Stomach (tissue), 9 donors: ENCODE data around the gene CRTC3. TPM values are rescaled to one million over a fixed set of nuclear protein-coding genes. Genes with fewer than 3 reads are reported as not detected.
A peak's percentile ranks its signal among the peaks of the same experiment; 100 is the strongest.

Experiments used
- DNase-seq, 2 donors: peaks; one replicate each; pipeline versions ENCODE4 v3.0.0 to v3.0.0-alpha.2; 2013 to 2019
- H3K27ac ChIP-seq, 5 donors: fragments of 200-600 bp in 4 of 5; sonication (generic) in 4 of 5; one replicate each; pipeline ENCODE4 v1.5.1; 2013 to 2019; ENCODE audit warnings: mild to moderate bottlenecking in 1 of 5, moderate library complexity in 1 of 5
- H3K27me3 ChIP-seq, 3 donors: fragments of 200-600 bp; sonication (generic); one replicate each; pipeline ENCODE4 v1.5.1; 2017 to 2019; ENCODE audit warnings: mixed run types in 1 of 3
- H3K36me3 ChIP-seq, 4 donors: fragments of 200-600 bp; sonication (generic); 1 replicate in 3 of 4; 2 replicates in 1 of 4; pipeline ENCODE4 v1.5.1; 2016 to 2019
- H3K4me1 ChIP-seq, 4 donors: fragments of 200-600 bp; sonication (generic); one replicate each; pipeline ENCODE4 v1.5.1; 2016 to 2019
- H3K4me3 ChIP-seq, 4 donors: fragments of 200-600 bp; sonication (generic) in 3 of 4; one replicate each; pipeline ENCODE4 v1.5.1; 2016 to 2019; ENCODE audit warnings: mild to moderate bottlenecking in 1 of 4
- H3K9me3 ChIP-seq, 4 donors: fragments of 200-600 bp; sonication (generic); one replicate each; pipeline ENCODE4 v1.5.1; 2016 to 2019
- EP300 ChIP-seq: sonication (generic); formaldehyde crosslinking; IDR thresholded peaks from one replicate; pipeline ENCODE4 v1.6.1; 2017; ENCODE audit warnings: antibody characterized with exemption
- POLR2A ChIP-seq, 4 donors: fragments of 450-650 bp; IDR thresholded peaks; one replicate each; pipeline ENCODE4 v1.6.1; 2016; ENCODE audit warnings: antibody characterized with exemption in 4 of 4, control low read depth in 2 of 4, mild to moderate bottlenecking in 1 of 4, moderate library complexity in 1 of 4
- POLR2AphosphoS5 ChIP-seq, 3 donors: sonication (generic); formaldehyde crosslinking; IDR thresholded peaks; one replicate each; pipeline ENCODE4 v1.6.1; 2016; ENCODE audit warnings: antibody characterized with exemption in 3 of 3
- WGBS, 5 donors: extraction: QIAGEN DNeasy Blood & Tissue Kit in 3 of 5; methylation state at CpG; one replicate each; pipeline versions ENCODE4 v1.1.5 to v1.1.7; 2013 to 2018; 5-methylcytosine and 5-hydroxymethylcytosine counted together
- intact Hi-C: fragments of 100-400 bp; cut with DNase I; formaldehyde crosslinking; loops from one replicate; pipeline ENCODE4 v1.15.1; 2023; ENCODE audit warnings: low total_unique reads
- polyA plus RNA-seq, 3 donors: library from polyadenylated mRNA; stranded (reverse); fragments of 200-250 nt; gene quantifications; one replicate each; pipeline ENCODE4 v1.2.3, GENCODE V29; 2013
- total RNA-seq, 5 donors: library from RNA; depleted of rRNA; stranded (reverse); fragments of >200 nt; gene quantifications; one replicate each; pipeline versions ENCODE4 v1.1.0 to v1.2.3, GENCODE V29; 2014 to 2016
- TF ChIP-seq, protein P1 (sequence below), 7 experiments: fragments of 450-650 bp in 4 of 7; fragments of 200-600 bp in 3 of 7; sonication (generic) in 3 of 7; IDR thresholded peaks; one replicate each; pipeline ENCODE4 v1.5.1; 2016 to 2019; ENCODE audit warnings: antibody characterized with exemption in 7 of 7, control low read depth in 2 of 7, mild to moderate bottlenecking in 1 of 7
- donor health status: healthy with polysubstance abuse.
- donor health status: Bipolar disorder and iron deficiency.
- donor health status: healthy.

CRTC3 gene
- total and polyA plus RNA-seq, 8 donors: 8.2 to 47.7 (median 14.5) TPM

DNA sequence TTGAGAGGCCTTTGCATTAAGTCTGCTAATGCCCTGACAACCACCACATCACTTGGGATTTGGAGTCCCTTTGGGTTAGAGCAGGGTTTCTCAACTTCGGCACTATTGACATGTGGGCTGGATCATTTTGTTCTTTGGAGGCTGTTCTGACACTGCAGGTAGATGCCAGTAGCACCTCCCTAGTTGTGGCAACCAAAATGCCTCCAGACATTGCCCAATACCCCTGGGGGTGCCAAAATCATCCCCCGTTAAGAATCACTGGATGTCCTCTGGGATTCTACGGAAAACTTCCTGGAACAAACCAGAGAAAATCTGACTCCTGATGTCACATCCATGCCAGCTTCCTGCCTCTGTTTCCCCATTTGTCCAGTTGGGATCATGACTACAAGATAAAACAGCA, 150.2 kb downstream of the CRTC3 start:
- Histone ChIP-seq H3K27ac (peak overlapping the region in 2 of 5 donors; percentile 54 to 69), H3K9me3 (no peaks in the 10 kb centered on the region), H3K36me3 (no peaks in the 10 kb centered on the region), H3K4me3 (no peak overlapping the region), H3K4me1 (peaks cover 0 to 8% (median 3%) of the 10 kb centered on the region in 4 donors), H3K27me3 (no peaks in the 10 kb centered on the region)
- no peak for TF ChIP-seq EP300
- TF ChIP-seq, protein P1, sequence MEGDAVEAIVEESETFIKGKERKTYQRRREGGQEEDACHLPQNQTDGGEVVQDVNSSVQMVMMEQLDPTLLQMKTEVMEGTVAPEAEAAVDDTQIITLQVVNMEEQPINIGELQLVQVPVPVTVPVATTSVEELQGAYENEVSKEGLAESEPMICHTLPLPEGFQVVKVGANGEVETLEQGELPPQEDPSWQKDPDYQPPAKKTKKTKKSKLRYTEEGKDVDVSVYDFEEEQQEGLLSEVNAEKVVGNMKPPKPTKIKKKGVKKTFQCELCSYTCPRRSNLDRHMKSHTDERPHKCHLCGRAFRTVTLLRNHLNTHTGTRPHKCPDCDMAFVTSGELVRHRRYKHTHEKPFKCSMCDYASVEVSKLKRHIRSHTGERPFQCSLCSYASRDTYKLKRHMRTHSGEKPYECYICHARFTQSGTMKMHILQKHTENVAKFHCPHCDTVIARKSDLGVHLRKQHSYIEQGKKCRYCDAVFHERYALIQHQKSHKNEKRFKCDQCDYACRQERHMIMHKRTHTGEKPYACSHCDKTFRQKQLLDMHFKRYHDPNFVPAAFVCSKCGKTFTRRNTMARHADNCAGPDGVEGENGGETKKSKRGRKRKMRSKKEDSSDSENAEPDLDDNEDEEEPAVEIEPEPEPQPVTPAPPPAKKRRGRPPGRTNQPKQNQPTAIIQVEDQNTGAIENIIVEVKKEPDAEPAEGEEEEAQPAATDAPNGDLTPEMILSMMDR (IDR thresholded peaks at IDR 0.05): no peak
- no peak for TF ChIP-seq POLR2AphosphoS5 (IDR thresholded peaks at IDR 0.05)
- no peak for TF ChIP-seq POLR2A (IDR thresholded peaks at IDR 0.05)
- 89 to 99% (median 94%) methylated on average over 3 of the region's 3 CpGs for WGBS, 5 donors
- DNase-seq: no peak
- intact Hi-C loops: no loop called here

DNA sequence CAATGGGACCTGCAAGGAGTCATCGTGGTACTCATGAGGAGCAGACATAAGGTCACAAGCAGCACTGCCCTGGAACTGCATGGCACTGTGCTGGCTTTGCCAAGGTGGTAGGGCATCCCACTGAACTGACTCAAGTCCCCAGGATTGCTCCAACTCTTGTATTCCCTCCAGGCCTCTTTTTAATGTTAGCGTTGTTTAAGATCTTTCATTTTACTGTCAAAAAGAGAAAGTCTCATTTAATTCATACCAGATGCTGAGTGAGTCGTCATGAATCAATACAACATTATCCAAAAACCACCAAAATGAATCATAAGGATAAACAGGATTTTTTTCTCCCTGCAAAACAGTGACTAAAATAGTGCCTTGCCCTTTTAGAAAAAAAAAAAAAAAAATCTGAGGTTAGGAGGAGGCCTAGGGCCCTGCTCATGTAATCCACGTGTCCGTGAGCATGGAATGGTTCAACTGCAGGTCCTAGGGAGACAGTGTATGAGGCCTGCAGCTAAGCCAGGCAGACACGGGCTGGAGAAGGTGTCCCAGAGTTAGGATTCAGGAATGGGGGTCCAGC, 150.7 kb downstream of the CRTC3 start:
- Histone ChIP-seq H3K36me3 (no peaks in the 10 kb centered on the region), H3K27me3 (no peaks in the 10 kb centered on the region), H3K9me3 (no peaks in the 10 kb centered on the region), H3K4me1 (peaks cover 0 to 8% (median 3%) of the 10 kb centered on the region in 4 donors), H3K4me3 (no peak overlapping the region), H3K27ac (peak overlapping the region in 4 of 5 donors; percentile 5 to 69 (median 48))
- 67 to 73% (median 70%) methylated on average over 6 of the region's 6 CpGs for WGBS, 5 donors
- intact Hi-C loops: no loop called here
- TF ChIP-seq, protein P1 (IDR thresholded peaks at IDR 0.05): no peak
- TF ChIP-seq EP300: no peak
- no peak for TF ChIP-seq POLR2AphosphoS5 (IDR thresholded peaks at IDR 0.05)
- no peak for TF ChIP-seq POLR2A (IDR thresholded peaks at IDR 0.05)
- peak in 1 of 2 donors; percentile 35 for DNase-seq

DNA sequence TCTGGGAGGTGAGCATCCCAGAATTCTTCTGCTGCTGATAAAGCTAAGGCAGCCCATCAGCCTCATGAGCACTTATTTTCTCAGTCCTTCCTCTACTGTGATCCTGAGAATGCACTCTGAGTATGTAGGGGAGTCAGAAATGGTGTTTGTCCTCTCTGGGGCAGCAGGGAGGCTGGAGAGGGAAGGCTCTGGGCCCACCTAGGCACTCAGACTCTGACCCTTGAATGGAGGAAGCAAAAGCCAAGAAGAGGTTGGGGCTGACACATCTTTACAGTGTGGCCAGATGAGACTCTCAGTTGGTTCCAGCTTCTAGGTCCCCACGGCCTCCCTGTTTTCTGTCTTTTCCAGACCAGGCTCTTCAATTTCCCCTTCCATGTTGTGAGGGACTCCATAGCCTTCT, 151.3 kb downstream of the CRTC3 start:
- Histone ChIP-seq H3K4me3 (no peak overlapping the region), H3K36me3 (no peaks in the 10 kb centered on the region), H3K27ac (peak overlapping the region in 4 of 5 donors; percentile 5 to 69 (median 48)), H3K27me3 (no peaks in the 10 kb centered on the region), H3K4me1 (peaks cover 0 to 8% (median 3%) of the 10 kb centered on the region in 4 donors), H3K9me3 (no peaks in the 10 kb centered on the region)
- intact Hi-C loops: no loop called here
- 78 to 93% (median 90%) methylated on average over 1 of the region's 1 CpG for WGBS, 5 donors
- TF ChIP-seq, protein P1 (IDR thresholded peaks at IDR 0.05): no peak
- no peak for TF ChIP-seq POLR2A (IDR thresholded peaks at IDR 0.05)
- TF ChIP-seq EP300: no peak
- no peak for TF ChIP-seq POLR2AphosphoS5 (IDR thresholded peaks at IDR 0.05)
- no peak for DNase-seq

DNA sequence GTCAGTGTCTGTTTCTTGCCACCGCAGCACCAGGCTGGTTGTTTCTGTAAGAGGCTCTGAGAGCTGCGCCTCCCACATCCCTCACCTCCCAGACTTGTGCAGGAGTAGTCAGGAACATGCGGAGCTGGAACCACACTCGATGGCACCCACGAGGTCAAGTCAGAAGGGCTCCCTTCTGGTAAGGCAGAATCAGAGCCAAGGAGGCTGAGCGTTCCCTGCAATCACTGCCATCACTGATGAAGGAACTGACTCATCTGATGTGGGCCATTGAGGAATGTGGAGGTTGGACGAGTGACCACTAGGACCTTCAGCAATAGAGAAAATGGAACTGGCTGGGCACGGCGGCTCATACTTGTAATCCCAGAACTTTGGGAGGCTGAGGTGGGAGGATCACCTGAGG, 151.8 kb downstream of the CRTC3 start:
- H3K9me3 ChIP-seq: no peaks in the 10 kb centered on the region
- TF ChIP-seq, protein P1 (IDR thresholded peaks at IDR 0.05): no peak
- TF ChIP-seq POLR2AphosphoS5 (IDR thresholded peaks at IDR 0.05): no peak
- no peak for TF ChIP-seq EP300
- no peak for TF ChIP-seq POLR2A (IDR thresholded peaks at IDR 0.05)
- no peaks in the 10 kb centered on the region for H3K36me3 ChIP-seq
- WGBS, 5 donors: 87 to 95% (median 91%) methylated on average over 6 to 9 of the region's 9 CpGs
- intact Hi-C loops: no loop called here
- peaks cover 0 to 8% (median 3%) of the 10 kb centered on the region in 4 donors for H3K4me1 ChIP-seq
- peak overlapping the region in 4 of 5 donors; percentile 5 to 69 (median 48) for H3K27ac ChIP-seq
- no peaks in the 10 kb centered on the region for H3K27me3 ChIP-seq
- no peak for DNase-seq
- no peak overlapping the region for H3K4me3 ChIP-seq
